HG03103 (cell line): Measurements from ENCODE around the gene MRGPRF.

Source experiments
- ATAC-seq: cut with Tn5 transposase; IDR thresholded peaks from one replicate; pipeline ENCODE4 v1.9.1; 2021; ENCODE audit warnings: low read depth; ENCODE audit not compliant: unreplicated experiment

MRGPRF gene

DNA sequence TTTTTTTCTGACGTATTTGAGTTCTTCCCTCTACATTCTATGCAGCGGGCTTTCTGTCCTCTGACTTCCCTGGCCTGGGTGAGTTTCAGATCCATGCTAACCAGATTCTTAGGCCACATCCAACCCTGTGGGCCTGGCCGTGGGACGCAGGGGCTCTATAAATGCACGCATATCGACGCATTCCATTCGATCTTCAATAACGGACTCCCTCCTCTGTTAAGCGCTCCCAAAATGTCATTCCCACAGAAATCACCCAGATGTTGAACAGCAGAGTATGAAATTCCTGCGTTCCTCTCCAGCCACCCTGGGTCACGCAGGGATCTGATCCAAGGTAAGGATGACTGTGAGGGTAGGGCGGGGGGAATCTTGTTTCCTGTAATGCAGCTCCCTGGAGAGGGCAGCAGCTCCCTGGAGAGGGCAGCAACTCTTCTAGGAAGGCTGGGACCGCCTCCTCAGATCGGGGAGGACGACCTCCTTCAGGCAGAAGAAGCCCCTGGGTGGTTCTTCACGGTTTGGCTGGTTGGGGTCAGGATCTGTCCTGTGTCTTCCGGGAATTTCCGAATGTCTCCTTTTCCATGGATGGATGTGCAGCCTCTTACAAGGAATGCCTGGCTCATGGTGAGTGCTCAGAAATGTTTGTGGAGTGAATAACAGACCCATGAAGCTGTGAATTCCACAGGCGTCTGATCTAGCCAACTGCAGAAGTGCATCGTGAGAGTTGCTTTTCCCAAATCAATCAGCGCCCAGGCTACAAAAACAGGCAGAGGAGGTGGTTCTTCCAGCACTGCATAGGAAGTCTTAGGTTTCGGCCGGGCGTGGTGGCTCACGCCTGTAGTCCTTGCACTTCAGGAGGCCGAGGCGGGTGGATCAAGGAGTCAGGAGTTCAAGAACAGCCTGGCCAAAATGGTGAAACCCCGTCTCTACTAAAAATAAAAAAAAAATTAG lies 44.5 kb downstream of the MRGPRF start:
- no peak for ATAC-seq

DNA sequence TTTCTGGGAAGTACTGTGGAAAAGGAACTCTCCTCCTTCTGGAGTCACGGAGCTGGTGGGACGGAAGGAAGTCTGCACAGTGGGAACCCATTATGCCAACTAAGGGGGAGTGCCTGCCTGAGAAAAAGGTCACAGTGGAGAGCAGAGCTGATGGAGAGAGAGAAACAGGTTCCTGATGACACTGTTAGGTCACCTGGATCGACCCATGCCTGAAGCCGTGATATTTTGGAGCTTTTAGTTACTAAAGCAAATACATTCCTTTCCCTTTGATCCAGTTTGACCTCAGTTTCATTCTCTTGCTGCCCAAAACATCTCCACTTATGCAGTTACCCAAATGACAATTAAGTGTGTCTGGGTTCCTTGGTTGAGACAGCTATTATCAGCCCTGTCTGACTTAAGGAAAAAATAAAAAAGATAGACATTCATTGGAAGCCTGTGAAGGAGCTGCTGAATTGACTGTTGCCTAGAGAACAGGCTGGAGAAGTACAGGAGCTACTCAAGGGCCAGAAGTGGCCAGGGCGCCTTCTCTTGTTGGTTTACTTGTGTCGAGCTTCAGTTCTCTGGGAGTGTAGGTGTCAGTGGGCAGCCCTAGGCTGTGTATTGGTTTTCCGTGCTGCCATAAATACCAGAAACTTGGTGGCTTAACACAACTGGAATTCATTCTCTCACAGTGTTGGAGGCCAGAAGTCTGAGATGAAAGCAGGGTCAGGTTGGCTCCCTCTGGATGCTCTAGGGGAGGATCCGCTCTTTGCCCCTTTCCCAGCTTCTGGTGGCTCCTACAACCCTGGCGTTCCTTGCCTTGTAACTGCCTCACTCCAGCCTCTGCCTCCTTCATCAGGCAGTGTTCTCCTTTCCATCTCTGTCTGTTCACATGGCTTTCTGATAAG lies 45.9 kb downstream of the MRGPRF start:
- ATAC-seq, result no peak

DNA sequence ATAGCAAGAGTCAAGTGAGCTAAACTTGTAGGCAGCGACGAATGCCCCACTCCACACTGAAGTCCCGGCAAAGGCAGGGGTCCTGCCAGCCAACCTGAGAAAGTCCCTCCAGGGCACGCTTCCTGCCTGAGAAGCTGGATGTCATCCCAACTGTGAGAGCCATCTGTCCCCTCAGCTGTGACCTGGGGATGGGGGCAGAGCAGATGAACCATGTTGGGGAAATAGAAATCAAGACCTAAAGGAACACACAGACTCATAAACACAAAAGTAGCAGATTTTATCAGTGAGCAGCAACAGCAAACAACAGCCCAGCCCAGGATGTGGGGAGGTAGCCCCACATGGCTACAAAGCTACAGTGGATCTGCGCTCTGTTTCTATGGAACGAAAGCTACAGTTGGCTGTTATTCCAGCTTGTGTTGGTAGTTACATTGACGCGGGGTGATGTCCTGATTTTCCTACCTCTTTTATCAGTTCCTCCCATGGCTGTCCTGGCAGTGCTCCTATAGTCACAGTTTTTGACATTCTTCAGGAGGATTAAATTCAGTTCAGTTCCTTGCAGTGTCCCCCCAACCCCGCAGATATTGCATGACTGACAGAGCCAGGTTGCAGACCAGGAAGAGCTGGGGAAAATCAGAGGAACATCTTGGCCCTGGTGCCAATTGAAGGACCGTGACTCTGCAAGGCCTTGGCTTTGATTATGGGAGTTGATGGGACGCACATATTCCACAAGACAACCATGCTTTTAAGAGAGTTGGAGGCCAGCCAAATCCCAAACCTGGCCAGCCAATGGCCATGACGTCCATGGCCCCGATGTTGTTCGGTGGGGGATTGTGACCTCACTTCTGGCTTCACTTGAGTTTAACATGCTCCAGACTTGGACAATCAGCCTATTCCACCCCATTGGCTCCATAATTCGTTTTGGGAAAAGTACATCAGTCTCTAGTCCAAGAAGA lies 46.9 kb downstream of the MRGPRF start:
- ATAC-seq, result no peak

DNA sequence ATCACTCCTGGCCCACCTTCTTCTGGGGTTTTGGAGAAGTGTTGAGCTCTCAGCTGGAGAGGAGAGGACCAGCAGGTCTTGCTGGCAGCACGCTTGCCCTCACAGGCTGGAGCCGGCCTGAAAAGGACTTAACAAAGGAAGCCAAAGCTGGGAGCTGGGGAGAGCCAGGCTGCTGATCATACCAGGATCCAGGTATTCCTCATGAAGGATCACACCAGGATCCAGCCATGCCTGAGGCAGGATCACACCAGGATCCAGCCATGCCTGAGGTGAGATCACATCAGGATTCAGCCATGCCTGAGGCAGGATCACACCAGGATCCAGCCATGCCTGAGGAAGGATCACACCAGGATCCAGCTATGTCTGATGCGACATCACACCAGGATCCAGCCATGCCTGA lies 49.3 kb downstream of the MRGPRF start:
- ATAC-seq, result no peak

DNA sequence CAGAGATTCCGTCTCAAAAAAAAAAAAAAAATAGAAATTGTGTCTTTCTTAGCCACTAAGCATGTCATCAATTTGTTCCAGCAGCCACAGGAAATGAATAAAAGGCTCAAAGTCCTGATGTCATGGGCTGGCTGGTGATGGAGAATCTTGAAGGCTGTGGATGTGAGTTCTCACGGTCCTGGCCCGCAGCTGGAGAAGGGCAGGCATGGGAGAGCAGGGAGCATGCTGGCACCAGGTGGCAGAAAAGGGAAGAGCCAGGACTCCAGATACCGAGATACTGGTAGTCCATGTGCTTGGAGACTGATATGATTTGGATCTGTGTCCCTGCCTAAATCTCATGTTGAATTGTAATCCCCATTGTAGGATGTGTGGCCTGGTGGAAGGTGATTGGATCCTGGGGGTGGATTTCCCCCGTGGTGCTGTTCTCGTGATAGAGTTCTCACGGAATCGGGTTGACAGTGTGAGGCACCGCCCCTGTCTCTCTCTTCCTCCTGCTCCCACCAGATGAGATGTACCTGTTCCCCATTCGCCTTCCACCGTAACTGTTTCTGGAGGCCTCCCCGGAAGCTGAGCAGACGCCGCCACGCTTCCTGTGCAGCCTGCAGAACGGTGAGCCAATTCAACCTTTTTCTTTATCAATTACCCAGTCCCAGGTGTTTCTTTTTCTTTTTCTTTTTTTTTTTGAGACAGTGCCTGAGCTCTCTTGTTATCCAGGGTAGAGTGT lies 50.4 kb downstream of the MRGPRF start:
- ATAC-seq, result no peak

DNA sequence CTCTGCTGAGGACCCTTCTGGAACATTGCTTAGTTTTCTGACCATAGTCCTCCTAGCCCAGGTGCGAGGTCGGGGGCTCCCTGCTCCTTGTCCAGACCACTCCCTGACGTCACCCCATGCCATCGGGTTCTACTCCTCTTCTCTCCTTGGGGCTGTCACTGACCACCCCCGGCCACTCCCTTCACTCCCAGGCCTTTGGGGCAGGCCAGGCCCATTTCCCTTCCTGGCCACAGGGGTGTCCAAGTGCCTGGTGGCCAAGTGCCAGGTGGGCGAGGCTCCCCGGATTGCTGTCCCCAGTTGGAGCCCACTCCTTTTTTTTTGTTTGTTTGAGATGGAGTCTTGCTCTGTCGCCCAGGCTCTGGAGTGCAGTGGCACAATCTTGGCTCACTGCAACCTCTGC lies 51.8 kb downstream of the MRGPRF start:
- ATAC-seq, result no peak

DNA sequence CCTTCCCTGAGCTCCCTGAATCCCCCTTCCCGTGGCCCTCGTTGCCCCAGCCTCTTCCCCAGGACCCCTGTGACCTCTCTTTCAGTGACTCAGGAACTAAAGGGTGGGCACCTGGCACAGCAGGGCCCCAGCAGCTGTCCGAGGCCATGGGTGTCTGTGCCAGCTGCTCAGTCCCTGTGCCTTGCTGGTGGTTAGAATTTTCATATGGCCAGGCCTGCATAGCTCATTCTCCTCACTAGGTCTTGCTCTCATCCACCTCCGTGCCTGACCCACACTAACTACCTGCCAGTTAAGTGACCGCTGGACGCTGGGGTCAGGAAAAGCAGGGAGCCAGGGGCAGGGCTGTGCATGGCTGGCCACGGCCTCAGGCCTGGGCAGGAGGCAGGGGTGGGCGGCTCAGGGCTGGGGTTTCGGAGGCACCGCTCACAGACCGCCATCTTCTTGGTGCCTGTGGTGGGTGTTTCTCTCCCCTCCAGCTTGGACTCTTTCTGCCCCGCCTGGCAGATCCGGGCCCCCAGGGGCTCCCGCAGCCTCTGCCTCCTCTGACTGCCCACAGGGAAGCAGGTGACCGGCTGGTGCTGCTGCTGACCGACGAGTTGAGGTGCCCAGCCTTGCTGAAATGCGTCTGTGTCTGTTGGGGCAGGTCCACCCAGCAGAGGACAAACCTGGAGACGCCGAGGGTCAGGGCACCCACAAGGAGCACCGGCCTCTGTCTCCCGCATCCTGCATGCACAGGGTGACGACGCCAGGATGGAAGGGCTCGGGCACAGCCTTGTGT lies 52.6 kb downstream of the MRGPRF start:
- no peak for ATAC-seq

DNA sequence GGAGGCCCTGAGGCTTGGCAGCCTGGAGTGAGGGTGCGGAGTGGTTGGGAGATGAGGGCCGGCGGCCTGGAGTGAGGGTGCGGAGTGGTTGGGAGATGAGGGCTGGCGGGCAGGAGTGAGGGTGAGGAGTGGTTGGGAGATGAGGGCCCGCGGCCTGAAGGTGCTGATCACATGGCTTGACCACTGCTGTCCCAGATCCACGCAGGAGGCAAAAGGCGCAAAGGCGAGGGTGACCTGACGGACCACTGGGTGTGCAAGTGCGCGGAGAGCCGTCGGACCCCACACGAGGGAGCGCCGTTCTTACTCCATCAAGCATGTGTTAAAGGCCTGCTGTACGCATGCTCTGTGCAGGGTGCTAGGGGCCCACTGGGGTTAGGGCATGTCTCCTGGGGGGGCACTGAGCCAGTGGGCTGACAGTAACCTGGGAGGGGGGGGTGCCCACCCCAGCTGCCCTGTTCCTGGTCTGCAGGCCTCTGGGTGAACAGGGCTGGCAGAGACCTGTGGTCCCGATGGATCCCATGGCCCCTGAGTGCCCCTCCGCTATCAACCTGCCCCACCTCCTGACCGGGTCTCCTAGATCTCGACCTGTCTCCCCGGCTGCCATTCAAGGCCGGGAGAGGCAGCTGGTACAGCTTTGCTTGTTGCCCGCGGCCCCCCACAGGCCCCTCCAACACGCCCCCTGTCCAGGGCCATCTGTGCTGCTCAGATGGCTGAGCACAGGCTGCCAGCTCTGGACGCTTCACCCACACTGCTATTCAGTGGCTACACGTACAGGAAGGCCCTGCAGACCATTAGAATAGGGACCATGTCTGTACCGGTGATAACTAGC lies 53.4 kb downstream of the MRGPRF start:
- ATAC-seq, result no peak

DNA sequence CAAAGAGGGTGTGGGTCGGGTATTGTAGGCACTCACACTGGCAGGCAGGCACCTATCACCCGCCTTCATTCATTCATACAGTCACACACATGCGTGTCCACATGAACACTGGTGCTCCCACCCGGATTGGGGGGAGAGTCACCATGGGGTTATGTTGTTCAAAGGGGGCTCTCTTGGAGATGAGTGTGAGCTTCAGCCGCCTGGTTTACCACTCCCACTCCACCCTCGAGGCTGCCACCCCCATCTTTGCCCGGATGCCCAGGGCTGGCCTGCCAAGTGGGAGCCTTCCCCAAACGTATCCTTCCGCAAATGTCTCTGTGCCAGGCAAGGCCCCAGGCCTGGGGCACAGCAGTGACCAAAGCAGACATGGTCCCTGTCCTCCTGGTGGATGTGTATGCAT lies 54.8 kb downstream of the MRGPRF start:
- ATAC-seq, result no peak

DNA sequence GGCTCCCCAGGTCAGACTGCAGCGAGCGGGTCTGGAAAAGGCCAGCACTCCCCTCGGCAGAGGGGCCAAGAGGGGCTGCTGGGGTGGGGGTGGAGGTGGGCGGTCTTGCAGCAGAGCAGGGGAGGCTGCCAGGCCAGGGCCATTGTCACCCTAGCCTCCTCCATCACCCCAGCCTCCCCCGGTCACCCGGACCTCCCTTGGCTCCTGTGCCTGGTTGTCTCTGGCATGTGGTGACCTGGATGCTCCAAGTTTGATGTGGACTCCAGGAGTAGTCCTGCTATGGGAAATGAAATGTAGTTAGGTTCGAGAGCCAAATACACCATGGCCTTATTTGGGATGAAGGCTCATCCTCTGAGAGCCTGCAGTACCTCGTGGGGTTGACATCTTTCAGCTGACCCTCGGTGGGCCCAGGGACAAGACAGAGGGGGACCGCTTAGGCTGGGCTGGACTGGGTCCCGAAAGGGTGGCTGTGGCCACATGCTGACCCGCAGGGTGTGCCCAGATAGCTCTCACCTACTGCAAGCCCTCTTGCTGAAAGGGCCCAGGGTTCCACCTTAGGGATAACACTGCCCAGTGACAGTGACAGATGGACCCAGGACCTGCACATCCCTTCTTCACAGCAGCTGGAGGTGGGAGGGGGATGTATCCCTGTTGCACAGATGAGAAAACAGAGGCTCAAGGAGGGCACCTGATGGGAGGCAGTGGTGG lies 56.3 kb downstream of the MRGPRF start:
- no peak for ATAC-seq

DNA sequence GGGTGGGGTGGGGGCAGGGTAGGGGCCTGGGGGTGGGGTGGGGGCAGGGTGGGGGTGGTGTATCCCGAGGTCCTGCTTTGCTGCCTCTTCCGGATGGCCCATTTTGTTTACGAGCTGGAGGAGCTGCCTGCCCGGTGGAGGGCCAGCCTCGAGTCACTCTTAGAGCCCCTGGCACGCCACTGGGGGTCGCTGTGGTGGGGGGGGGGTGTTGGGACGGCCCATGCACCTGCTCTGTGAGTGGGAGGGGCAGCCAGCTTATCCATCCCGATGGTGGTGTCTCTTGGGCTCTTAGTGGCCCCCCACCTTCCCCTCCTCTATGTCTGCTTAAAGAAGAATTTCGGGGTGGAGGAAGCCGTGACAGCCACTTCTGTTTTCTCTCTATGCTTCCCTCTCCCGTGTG lies 56.9 kb downstream of the MRGPRF start:
- no peak for ATAC-seq

DNA sequence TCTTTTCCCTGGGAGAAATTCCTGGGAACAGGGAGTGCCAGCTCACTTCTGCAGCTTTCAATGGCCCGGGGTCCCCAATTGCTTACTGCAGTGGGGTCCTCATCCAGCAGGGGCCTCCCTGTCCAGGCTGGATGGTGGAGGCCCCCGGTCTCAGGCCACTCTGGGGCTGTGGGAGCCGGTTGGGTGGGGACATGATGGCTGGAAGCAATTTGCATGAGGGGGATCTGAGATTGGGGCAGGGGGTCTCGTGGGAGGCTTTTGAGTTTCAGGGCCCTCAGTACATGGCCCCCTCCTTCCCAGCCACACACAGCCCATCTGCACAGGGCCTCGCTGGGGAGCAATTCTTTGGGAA lies 57.5 kb downstream of the MRGPRF start:
- no peak for ATAC-seq

DNA sequence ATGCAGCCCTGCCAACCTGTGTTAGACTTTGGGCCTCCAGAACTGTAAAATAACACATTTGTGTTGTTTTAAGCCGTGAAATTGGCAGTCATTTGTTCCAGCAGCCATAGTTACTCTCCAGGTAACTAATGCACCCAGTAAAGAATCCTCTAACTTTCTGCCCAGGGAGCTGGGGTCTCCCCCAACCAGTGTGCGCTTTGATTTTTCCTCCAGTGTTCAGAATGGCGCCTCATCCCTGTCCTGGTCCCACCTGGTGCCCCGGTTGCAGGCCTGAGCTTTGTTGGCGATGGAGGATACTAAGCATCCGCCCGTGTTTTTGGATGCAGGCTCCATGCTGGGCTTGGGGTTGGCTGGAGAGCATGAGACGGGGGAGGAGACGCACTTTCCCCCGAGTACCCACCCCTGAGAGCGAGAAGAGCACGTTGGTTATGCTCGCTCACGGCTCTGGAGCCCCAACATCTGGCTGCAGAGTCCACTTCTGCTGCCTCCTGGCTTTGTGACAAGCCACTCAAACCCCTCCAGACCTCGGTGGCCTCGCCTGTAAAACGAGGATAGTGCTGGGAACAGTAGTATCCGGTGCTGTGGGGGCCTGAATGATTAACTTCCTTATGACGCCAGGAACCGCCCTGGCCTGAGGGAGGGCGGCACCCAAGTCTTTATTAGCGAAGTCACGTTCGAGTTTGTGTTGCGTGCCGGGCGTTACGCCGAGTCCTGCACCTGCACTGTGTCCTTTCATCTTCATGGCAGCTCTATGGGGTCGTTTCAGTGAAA lies 58.0 kb downstream of the MRGPRF start:
- ATAC-seq, result no peak
